K562 (cell line): ENCODE results near the gene IRF2. TPM values are rescaled to one million over a fixed set of nuclear protein-coding genes. Genes with fewer than 3 reads are reported as not detected.

Experiments
- ATAC-seq: fragments of 200-7000 bp; cut with Tn5 transposase; 3 replicates; pipeline ENCODE4 v1.9.1; 2020; ENCODE audit warnings: moderate library complexity
- BruUV-seq: library from RNA; stranded (reverse); fragments of 400-500 nt; replicated peaks from 2 replicates; lab custom pipeline; 2021; lab: Mats Ljungman, UMichigan
- CTCF ChIA-PET: fragments of 300-600 bp; formaldehyde crosslinking; extraction: SDS; loops from one replicate; lab custom pipeline; 2021; ENCODE audit warnings: low intra/inter-chr PET ratio; lab: Yijun Ruan, JAX
- POLR2A ChIA-PET: fragments of 300-600, 350-650 bp; sonication (Branson Sonifier 250); formaldehyde crosslinking; extraction: SDS; loops from one replicate; lab custom pipeline; 2021; ENCODE audit warnings: antibody characterized with exemption, inconsistent platforms; lab: Yijun Ruan, JAX
- DNase-seq, 4 experiments: peaks; one replicate each; pipeline versions ENCODE4 v3.0.0 to v3.0.0-alpha.2; 2011 to 2018; ENCODE audit warnings: low spot score in 3 of 4, mixed read lengths in 3 of 4; ENCODE audit errors: extremely low read depth in 1 of 4
- FAIRE-seq: peaks from 2 replicates; lab custom pipeline; 2011; peaks lifted over from hg19 to GRCh38; lab: Jason Lieb, UNC
- H2AFZ ChIP-seq: 2 replicates; pipeline ENCODE4 v1.6.0; 2011; ENCODE audit warnings: low read depth, low read length, control low read depth, inconsistent platforms
- H3K27ac ChIP-seq: fragments of 200-600 bp; 3 replicates; pipeline ENCODE4 v1.8.0; 2011; ENCODE audit warnings: low read depth, mild to moderate bottlenecking, control low read depth, inconsistent platforms, low read length, moderate library complexity, mixed read lengths; ENCODE audit errors: extremely low read depth
- H3K27me3 ChIP-seq, 2 experiments: fragments of 300-600 bp in 1 of 2; 2 replicates in 1 of 2; 3 replicates in 1 of 2; pipeline versions ENCODE4 v1.6.0 to v1.8.0; 2011; ENCODE audit warnings: inconsistent platforms in 2 of 2, low read length in 2 of 2, mild to moderate bottlenecking in 1 of 2, mixed read lengths in 1 of 2, moderate library complexity in 1 of 2; ENCODE audit not compliant: control insufficient read depth in 2 of 2, insufficient read depth in 2 of 2
- H3K36me3 ChIP-seq: fragments of 300-600 bp; 3 replicates; pipeline ENCODE4 v1.8.0; 2011; ENCODE audit warnings: mild to moderate bottlenecking, low read length, inconsistent platforms; ENCODE audit not compliant: control insufficient read depth, insufficient read depth
- H3K4me1 ChIP-seq, 2 experiments: fragments of 200-600 bp in 1 of 2; replicated peaks in 1 of 2; 2 replicates in 1 of 2; 3 replicates in 1 of 2; pipeline versions ENCODE4 v1.5.1 to v1.8.0; 2011; ENCODE audit warnings: inconsistent platforms in 2 of 2, low read length in 2 of 2, mild to moderate bottlenecking in 1 of 2, mixed read lengths in 1 of 2, moderate library complexity in 1 of 2; ENCODE audit not compliant: control insufficient read depth in 2 of 2, insufficient read depth in 2 of 2
- H3K4me2 ChIP-seq: 2 replicates; pipeline ENCODE4 v1.6.1; 2011; ENCODE audit warnings: low read length, control low read depth, inconsistent platforms, mixed read lengths; ENCODE audit not compliant: insufficient read depth
- H3K4me3 ChIP-seq: fragments of 200-600 bp; sonication (generic), shearing (Covaris generic); 2 replicates; pipeline ENCODE4 v1.5.1; 2016; ENCODE audit warnings: control low read depth, inconsistent platforms
- H3K79me2 ChIP-seq: fragments of 200-600 bp; 3 replicates; pipeline ENCODE4 v1.8.0; 2011; ENCODE audit warnings: low read length, inconsistent platforms; ENCODE audit not compliant: control insufficient read depth, insufficient read depth
- H3K9ac ChIP-seq, 2 experiments: 2 replicates each; pipeline versions ENCODE4 v1.6.0 to v1.6.1; 2011; ENCODE audit warnings: low read depth in 2 of 2, low read length in 2 of 2, control low read depth in 1 of 2, inconsistent platforms in 1 of 2, mild to moderate bottlenecking in 1 of 2, mixed read lengths in 1 of 2; ENCODE audit not compliant: insufficient read depth in 1 of 2
- H3K9me1 ChIP-seq: one replicate; pipeline ENCODE4 v1.6.0; 2011; ENCODE audit warnings: inconsistent platforms, mild to moderate bottlenecking, low read length, moderate library complexity; ENCODE audit not compliant: control insufficient read depth, insufficient read depth
- H3K9me3 ChIP-seq: replicated peaks from 2 replicates; pipeline ENCODE4 v1.5.1; 2011; ENCODE audit warnings: low read depth, low read length, inconsistent platforms; ENCODE audit not compliant: control insufficient read depth, insufficient read depth
- H4K20me1 ChIP-seq: replicated peaks from 2 replicates; pipeline ENCODE4 v1.6.1; 2011; ENCODE audit warnings: low read length, inconsistent platforms, mixed read lengths; ENCODE audit not compliant: control insufficient read depth, insufficient read depth
- GTF2A2 ChIP-seq: IDR thresholded peaks from 2 replicates; pipeline ENCODE4 v1.6.1; 2016; ENCODE audit warnings: mild to moderate bottlenecking, missing genetic modification characterization, missing compliant biosample characterization
- GTF3C2 ChIP-seq: IDR thresholded peaks from 3 replicates; pipeline ENCODE4 v1.6.1; 2011; ENCODE audit warnings: borderline replicate concordance, mild to moderate bottlenecking, moderate library complexity; ENCODE audit not compliant: insufficient read length; ENCODE audit errors: extremely low read depth
- TRIM25 ChIP-seq: fragments of 450-650 bp; IDR thresholded peaks from 2 replicates; pipeline ENCODE4 v1.7.0; 2016; ENCODE audit warnings: borderline replicate concordance
- ZNF354B ChIP-seq: fragments of 250-450 bp; sonication (Bioruptor Pico); IDR thresholded peaks from 2 replicates; pipeline ENCODE4 v1.4.0; 2020
- WGBS: fragments of 100-300 bp; shearing (Covaris generic); methylation state at CpG from one replicate; pipeline ENCODE4 v1.1.6; 2016; ENCODE audit warnings: low coverage, mixed read lengths; ENCODE audit not compliant: insufficient coverage; ENCODE audit errors: missing lambda C conversion rate; 5-methylcytosine and 5-hydroxymethylcytosine counted together
- in situ Hi-C: fragments of 300-500 bp; cut with MboI; formaldehyde crosslinking; loops from 4 replicates; pipeline ENCODE4 v1.15.0; 2018; ENCODE audit warnings: inconsistent platforms, mixed read lengths
- intact Hi-C: fragments of 100-400 bp; cut with micrococcal nuclease; formaldehyde crosslinking; loops from 2 replicates; pipeline ENCODE4 v1.14.2; 2022
- polyA plus RNA-seq, 8 experiments: library from polyadenylated mRNA; depleted of rRNA in 4 of 8; stranded (reverse) in 5 of 8; unstranded in 3 of 8; fragments of >200 nt; fragmentation: Nextera tagmentation in 2 of 8; fragmentation: Illumina TruSeq in 1 of 8; extraction: Ambion mirVana in 2 of 8; extraction: Trizol in 1 of 8; gene quantifications; 2 replicates each; pipeline versions ENCODE4 v1.2.1 to v1.2.3, GENCODE V29; 2011 to 2014; ENCODE audit warnings: inconsistent platforms in 1 of 8, missing spikeins in 1 of 8
- total RNA-seq, 7 experiments: library from RNA; depleted of rRNA in 6 of 7; stranded (reverse); fragments of >200 nt in 6 of 7; fragmentation: Illumina TruSeq in 2 of 7; extraction: Trizol in 2 of 7; gene quantifications; 2 replicates each; pipeline versions ENCODE4 v1.2.1 to v1.2.3, GENCODE V29; 2011 to 2021; ENCODE audit warnings: low replicate concordance in 1 of 7

IRF2 gene
- total and polyA plus RNA-seq, 9 of the 15 experiments (the other 6 are each of a cell fraction or from before 2014, with no cell fraction given), result 7.1 to 17.1 (median 11.3) TPM

GRCh38 chr4:184395971-184396391 lies 78.4 kb downstream of the IRF2 start (continued):
- TF ChIP-seq GTF3C2, result no peak

GRCh38 chr4:184395451-184395917 lies 78.9 kb downstream of the IRF2 start:
- TF ChIP-seq GTF2A2 (tag), result no peak
- TF ChIP-seq ZNF354B (CRISPR knock-in tag), result no peak
- TF ChIP-seq TRIM25, result no peak
- no peaks in the 10 kb centered on the region for H3K9me1 ChIP-seq
- H3K9me3 ChIP-seq, result no peaks in the 10 kb centered on the region
- H3K4me3 ChIP-seq, result no peak overlapping the region
- H3K9ac ChIP-seq, result no peak overlapping the region
- no peaks in the 10 kb centered on the region for H4K20me1 ChIP-seq
- H2AFZ ChIP-seq, result no peak overlapping the region
- H3K4me1 ChIP-seq, result no peaks in the 10 kb centered on the region
- ChIA-PET CTCF (no interaction called here), POLR2A (no interaction called here)
- H3K27ac ChIP-seq, result no peak overlapping the region
- no peak for DNase-seq
- H3K4me2 ChIP-seq, result no peak overlapping the region
- no peaks in the 10 kb centered on the region for H3K79me2 ChIP-seq
- H3K36me3 ChIP-seq, result peaks cover 26% of the 10 kb centered on the region; the same call in 2 of the 3 replicates
- no peak for ATAC-seq
- in situ Hi-C loops (no loop called here), intact Hi-C loops (no loop called here)
- no peak for FAIRE-seq
- BruUV-seq, result no TSS peak
- no peaks in the 10 kb centered on the region for H3K27me3 ChIP-seq
- 79% methylated on average over 7 of the region's 7 CpGs for WGBS
